AG09319 (cell line): ENCODE measurements around the gene PELI2.

Experiments used
- DNase-seq: peaks from one replicate; pipeline ENCODE4 v3.0.0-alpha.2; 2010; ENCODE audit warnings: low read depth; ENCODE audit errors: extremely low read depth
- CTCF ChIP-seq: IDR thresholded peaks from 2 replicates; pipeline ENCODE4 v1.5.1; 2011; ENCODE audit warnings: low read depth, mild to moderate bottlenecking, inconsistent platforms, low read length, moderate library complexity

The PELI2 gene

GRCh38 chr14:56150645-56151345 is 32.6 kb downstream of the PELI2 start:
- no peak for TF ChIP-seq CTCF
- no peak for DNase-seq

- TF ChIP-seq CTCF = no peak
- DNase-seq = no peak
These were observed 34.0 kb downstream of the PELI2 start for GRCh38 chr14:56152221-56152620.

GRCh38 chr14:56153267-56153666 is 35.1 kb downstream of the PELI2 start:
- TF ChIP-seq CTCF = no peak
- no peak for DNase-seq

GRCh38 chr14:56154321-56154720 is 36.1 kb downstream of the PELI2 start:
- DNase-seq = no peak
- no peak for TF ChIP-seq CTCF

GRCh38 chr14:56156096-56156495 is 37.9 kb downstream of the PELI2 start:
- no peak for TF ChIP-seq CTCF

GRCh38 chr14:56159066-56159465 is 40.9 kb downstream of the PELI2 start:
- no peak for DNase-seq
- no peak for TF ChIP-seq CTCF

More at GRCh38 chr14:56156096-56156495, 37.9 kb downstream of the PELI2 start:
- no peak for DNase-seq

- no peak for TF ChIP-seq CTCF
- DNase-seq = no peak
These were observed 41.9 kb downstream of the PELI2 start for GRCh38 chr14:56160088-56160487.
